ENCODE measurements around the gene ABCC1.

Gene ABCC1

GRCh38 chr16:15974057-15974456, 24.6 kb downstream of the ABCC1 start:
- ATAC-seq (ENCODE audit: insufficient read depth, low read depth), result no peak
- Histone ChIP-seq H3K4me1 (ENCODE audit: insufficient read depth, low read length) (no peaks in the 10 kb centered on the region), H3K79me2 (ENCODE audit: insufficient read depth, low read length) (peaks cover 92% of the 10 kb centered on the region), H4K20me1 (ENCODE audit: insufficient read depth, low read length) (peaks cover 4% of the 10 kb centered on the region; the same call in 1 of the 2 replicates), H3K4me2 (ENCODE audit: insufficient read depth, low read length) (no peak overlapping the region), H3K36me3 (ENCODE audit: insufficient read depth, low read length) (peaks cover 50% of the 10 kb centered on the region), H3K27me3 (ENCODE audit: insufficient read depth, low read length, poor library complexity) (no peaks in the 10 kb centered on the region), H3K4me3 (ENCODE audit: low read depth in 1 of 2, low read length in 2 of 2) (no peak overlapping the region), H3K27ac (ENCODE audit: low read length) (no peak overlapping the region), H3K9ac (ENCODE audit: low read depth, low read length) (no peak overlapping the region), H2AFZ (ENCODE audit: low read depth, low read length) (no peak overlapping the region), H3K9me3 (ENCODE audit: insufficient read depth, low read length, severe bottlenecking) (peaks cover 43% of the 10 kb centered on the region)
- no peak for DNase-seq
- no peak for TF ChIP-seq EZH2 (IDR thresholded peaks at IDR 0.05; ENCODE audit: borderline replicate concordance, low read depth, low read length, severe bottlenecking)
- TF ChIP-seq CTCF (IDR thresholded peaks at IDR 0.05; ENCODE audit: borderline replicate concordance, extremely low read depth, low read length, poor library complexity, severe bottlenecking), result no peak

DNA sequence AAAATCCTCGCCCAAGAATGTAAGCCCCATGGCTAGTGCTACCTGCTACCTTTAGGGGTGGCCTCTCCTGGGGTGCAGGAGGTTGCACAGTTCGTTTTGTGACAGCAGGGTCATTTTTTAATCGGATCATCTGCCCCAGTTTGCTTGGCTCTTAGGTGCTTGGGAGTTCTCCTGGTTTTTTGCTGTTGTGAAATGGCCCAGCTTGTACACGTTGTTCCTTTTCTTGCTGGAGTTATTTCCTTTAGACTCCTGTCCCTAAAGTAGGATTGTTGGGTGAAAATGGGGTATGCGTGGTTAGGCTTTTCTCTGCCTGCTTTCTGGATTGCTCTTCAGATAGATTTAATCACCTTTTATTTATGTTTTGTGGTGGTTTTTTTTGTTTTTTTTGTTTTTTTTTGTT, 25.8 kb downstream of the ABCC1 start:
- Histone ChIP-seq H3K4me2 (ENCODE audit: insufficient read depth, low read length) (no peak overlapping the region), H3K27ac (ENCODE audit: low read length) (no peak overlapping the region), H4K20me1 (ENCODE audit: insufficient read depth, low read length) (peaks cover 4% of the 10 kb centered on the region; the same call in 1 of the 2 replicates), H3K9ac (ENCODE audit: low read depth, low read length) (no peak overlapping the region), H3K79me2 (ENCODE audit: insufficient read depth, low read length) (peaks cover 91% of the 10 kb centered on the region), H2AFZ (ENCODE audit: low read depth, low read length) (no peak overlapping the region), H3K4me1 (ENCODE audit: insufficient read depth, low read length) (no peaks in the 10 kb centered on the region), H3K9me3 (ENCODE audit: insufficient read depth, low read length, severe bottlenecking) (peaks cover 49% of the 10 kb centered on the region), H3K27me3 (ENCODE audit: insufficient read depth, low read length, poor library complexity) (no peaks in the 10 kb centered on the region), H3K4me3 (ENCODE audit: low read depth in 1 of 2, low read length in 2 of 2) (no peak overlapping the region), H3K36me3 (ENCODE audit: insufficient read depth, low read length) (peaks cover 47% of the 10 kb centered on the region)
- TF ChIP-seq EZH2 (IDR thresholded peaks at IDR 0.05; ENCODE audit: borderline replicate concordance, low read depth, low read length, severe bottlenecking) (no peak), CTCF (IDR thresholded peaks at IDR 0.05; ENCODE audit: borderline replicate concordance, extremely low read depth, low read length, poor library complexity, severe bottlenecking) (no peak)
- ATAC-seq (ENCODE audit: insufficient read depth, low read depth) (no peak), DNase-seq (no peak)

- H2AFZ ChIP-seq (ENCODE audit: low read depth, low read length), result no peak overlapping the region
- TF ChIP-seq EZH2 (IDR thresholded peaks at IDR 0.05; ENCODE audit: borderline replicate concordance, low read depth, low read length, severe bottlenecking) (no peak), CTCF (IDR thresholded peaks at IDR 0.05; ENCODE audit: borderline replicate concordance, extremely low read depth, low read length, poor library complexity, severe bottlenecking) (no peak)
- no peaks in the 10 kb centered on the region for H3K27me3 ChIP-seq (ENCODE audit: insufficient read depth, low read length, poor library complexity)
- no peaks in the 10 kb centered on the region for H3K4me1 ChIP-seq (ENCODE audit: insufficient read depth, low read length)
- no peak overlapping the region for H3K4me2 ChIP-seq (ENCODE audit: insufficient read depth, low read length)
- DNase-seq, result no peak
- H3K9ac ChIP-seq (ENCODE audit: low read depth, low read length), result no peak overlapping the region
- H4K20me1 ChIP-seq (ENCODE audit: insufficient read depth, low read length), result peaks cover 4% of the 10 kb centered on the region; the same call in 1 of the 2 replicates
- H3K27ac ChIP-seq (ENCODE audit: low read length), result no peak overlapping the region
- no peak for ATAC-seq (ENCODE audit: insufficient read depth, low read depth)
- peaks cover 48% of the 10 kb centered on the region for H3K36me3 ChIP-seq (ENCODE audit: insufficient read depth, low read length)
- peaks cover 92% of the 10 kb centered on the region for H3K79me2 ChIP-seq (ENCODE audit: insufficient read depth, low read length)
- peaks cover 54% of the 10 kb centered on the region for H3K9me3 ChIP-seq (ENCODE audit: insufficient read depth, low read length, severe bottlenecking)
- H3K4me3 ChIP-seq (ENCODE audit: low read depth in 1 of 2, low read length in 2 of 2), result no peak overlapping the region
Observed at GRCh38 chr16:15976225-15976812, 26.9 kb downstream of the ABCC1 start.

All from DND-41 (cell line).